T-helper 22 cell (primary cell): ENCODE data around the gene MAPK10.
"Not testable (repeated sequence)": the region's sequence is repeated elsewhere in the genome, so short reads cannot be mapped to it uniquely, and the experiment has no call there.

Experiments
- DNase-seq: peaks from one replicate; pipeline ENCODE4 v3.0.0-alpha.2; 2020; ENCODE audit warnings: low read depth

MAPK10 gene

GRCh38 chr4:86106475-86106874 lies 253.4 kb downstream of the MAPK10 start:
- DNase-seq: no peak

- no peak for DNase-seq
These were observed 258.0 kb downstream of the MAPK10 start for GRCh38 chr4:86101841-86102240.

GRCh38 chr4:86101410-86101809 lies 258.4 kb downstream of the MAPK10 start:
- no peak for DNase-seq

GRCh38 chr4:86100539-86101215 lies 259.2 kb downstream of the MAPK10 start:
- DNase-seq: no peak

GRCh38 chr4:86099348-86099747 lies 260.5 kb downstream of the MAPK10 start:
- no peak for DNase-seq

GRCh38 chr4:86098691-86099090 lies 261.2 kb downstream of the MAPK10 start:
- DNase-seq: no peak

GRCh38 chr4:86096373-86096772 lies 263.5 kb downstream of the MAPK10 start:
- no peak for DNase-seq

GRCh38 chr4:86092684-86093083 lies 267.2 kb downstream of the MAPK10 start:
- no peak for DNase-seq

- no peak for DNase-seq
These were observed 268.7 kb downstream of the MAPK10 start for GRCh38 chr4:86091201-86091600.

- DNase-seq: no peak
These were observed 270.0 kb downstream of the MAPK10 start for GRCh38 chr4:86089781-86090323.

- no peak for DNase-seq
These were observed 270.8 kb downstream of the MAPK10 start for GRCh38 chr4:86089053-86089452.

GRCh38 chr4:86075796-86076195 lies 284.1 kb downstream of the MAPK10 start:
- not testable (repeated sequence) for DNase-seq

- DNase-seq: no peak
These were observed 299.5 kb downstream of the MAPK10 start for GRCh38 chr4:86060341-86060740.

GRCh38 chr4:86058621-86059020 lies 301.2 kb downstream of the MAPK10 start:
- DNase-seq: no peak

- no peak for DNase-seq
These were observed 304.0 kb downstream of the MAPK10 start for GRCh38 chr4:86055898-86056297.

- DNase-seq: no peak
These were observed 305.4 kb downstream of the MAPK10 start for GRCh38 chr4:86054286-86055032.

GRCh38 chr4:86050496-86050895 lies 309.4 kb downstream of the MAPK10 start:
- no peak for DNase-seq

- no peak for DNase-seq
These were observed 311.4 kb downstream of the MAPK10 start for GRCh38 chr4:86048426-86048825.

GRCh38 chr4:86044593-86044985 lies 315.3 kb downstream of the MAPK10 start:
- DNase-seq: no peak

GRCh38 chr4:86043755-86044592 lies 315.9 kb downstream of the MAPK10 start:
- DNase-seq: no peak

GRCh38 chr4:86038037-86038436 lies 321.8 kb downstream of the MAPK10 start:
- no peak for DNase-seq

- DNase-seq: no peak
These were observed 323.1 kb downstream of the MAPK10 start for GRCh38 chr4:86036736-86037135.

- DNase-seq: no peak
These were observed 324.2 kb downstream of the MAPK10 start for GRCh38 chr4:86035688-86036087.
